HG02763 (cell line): ENCODE data around the gene PAX9.

Source experiments
- ATAC-seq: cut with Tn5 transposase; IDR thresholded peaks from one replicate; pipeline ENCODE4 v1.9.1; 2021; ENCODE audit warnings: mild to moderate bottlenecking, moderate library complexity; ENCODE audit not compliant: unreplicated experiment

The PAX9 gene

GRCh38 chr14:36655963-36656686 lies 5.5 kb upstream of the PAX9 start:
- ATAC-seq: no peak

GRCh38 chr14:36656687-36657398 lies 4.8 kb upstream of the PAX9 start:
- no peak for ATAC-seq

- no peak for ATAC-seq
These were observed 4.1 kb upstream of the PAX9 start for GRCh38 chr14:36657399-36658122.

GRCh38 chr14:36658123-36659009 lies 3.3 kb upstream of the PAX9 start:
- ATAC-seq: no peak

GRCh38 chr14:36659010-36659821 lies 2.4 kb upstream of the PAX9 start:
- ATAC-seq: no peak

GRCh38 chr14:36659822-36660735 lies 1.6 kb upstream of the PAX9 start:
- no peak for ATAC-seq

GRCh38 chr14:36660736-36661505 lies 739 bp upstream of the PAX9 start:
- no peak for ATAC-seq

GRCh38 chr14:36662258-36662542 lies 540 bp downstream of the PAX9 start:
- no peak for ATAC-seq

- ATAC-seq: no peak
These were observed 1.1 kb downstream of the PAX9 start for GRCh38 chr14:36662543-36663403.

- no peak for ATAC-seq
These were observed 2.0 kb downstream of the PAX9 start for GRCh38 chr14:36663404-36664321.

- ATAC-seq: no peak
These were observed 2.9 kb downstream of the PAX9 start for GRCh38 chr14:36664322-36665193.

GRCh38 chr14:36665887-36666415 lies 4.3 kb downstream of the PAX9 start:
- no peak for ATAC-seq

- ATAC-seq: no peak
These were observed 5.0 kb downstream of the PAX9 start for GRCh38 chr14:36666416-36667206.

GRCh38 chr14:36667679-36668078 lies 6.0 kb downstream of the PAX9 start:
- no peak for ATAC-seq
